ENCODE results near the gene CELF2. TPM values are rescaled to one million over a fixed set of nuclear protein-coding genes. Genes with fewer than 3 reads are reported as not detected.
"Not testable (repeated sequence)": the region's sequence is repeated elsewhere in the genome, so short reads cannot be mapped to it uniquely, and the experiment has no call there.

CELF2 gene
- polyA plus RNA-seq, 1 experiment: 24.7 TPM

GRCh38 chr10:11358011-11358410, 340.3 kb downstream of the CELF2 start:
- no peak overlapping the region for H3K4me3 ChIP-seq (ENCODE audit: low read depth, low read length)
- CTCF ChIA-PET: no interaction called here
- H3K27ac ChIP-seq (ENCODE audit: low read depth, low read length): no peak overlapping the region
- peaks cover 3% of the 10 kb centered on the region for H3K9me3 ChIP-seq (ENCODE audit: control insufficient read depth, insufficient read depth, low read length)
- POLR2A ChIA-PET: no interaction called here
- TF ChIP-seq CTCF (IDR thresholded peaks at IDR 0.05; ENCODE audit: low read depth, low read length): no peak
- peaks cover 2% of the 10 kb centered on the region for H3K27me3 ChIP-seq (ENCODE audit: control insufficient read depth, insufficient read depth, low read length)
- DNase-seq (ENCODE audit: low read depth, low spot score): no peak

- Histone ChIP-seq H3K4me3 (ENCODE audit: low read depth, low read length) (no peak overlapping the region), H3K27me3 (ENCODE audit: control insufficient read depth, insufficient read depth, low read length) (peaks cover 2% of the 10 kb centered on the region), H3K27ac (ENCODE audit: low read depth, low read length) (peak overlapping the region; percentile 11), H3K9me3 (ENCODE audit: control insufficient read depth, insufficient read depth, low read length) (peaks cover 9% of the 10 kb centered on the region)
- no peak for TF ChIP-seq CTCF (IDR thresholded peaks at IDR 0.05; ENCODE audit: low read depth, low read length)
- ChIA-PET POLR2A (no interaction called here), CTCF (no interaction called here)
- no peak for DNase-seq (ENCODE audit: low read depth, low spot score)
Measured at GRCh38 chr10:11358923-11359575, 341.4 kb downstream of the CELF2 start.

- POLR2A ChIA-PET: no interaction called here
- TF ChIP-seq CTCF (IDR thresholded peaks at IDR 0.05; ENCODE audit: low read depth, low read length): no peak
- peaks cover 2% of the 10 kb centered on the region for H3K27me3 ChIP-seq (ENCODE audit: control insufficient read depth, insufficient read depth, low read length)
Measured at GRCh38 chr10:11359869-11360268, 342.2 kb downstream of the CELF2 start.

GRCh38 chr10:11363497-11363896, 345.8 kb downstream of the CELF2 start:
- H3K4me3 ChIP-seq (ENCODE audit: low read depth, low read length): no peak overlapping the region
- DNase-seq (ENCODE audit: low read depth, low spot score): no peak
- peaks cover 18% of the 10 kb centered on the region for H3K9me3 ChIP-seq (ENCODE audit: control insufficient read depth, insufficient read depth, low read length)
- TF ChIP-seq CTCF (IDR thresholded peaks at IDR 0.05; ENCODE audit: low read depth, low read length): no peak
- POLR2A ChIA-PET: no interaction called here
- no peaks in the 10 kb centered on the region for H3K27me3 ChIP-seq (ENCODE audit: control insufficient read depth, insufficient read depth, low read length)
- CTCF ChIA-PET: no interaction called here
- no peak overlapping the region for H3K27ac ChIP-seq (ENCODE audit: low read depth, low read length)

More at GRCh38 chr10:11359869-11360268, 342.2 kb downstream of the CELF2 start:
- CTCF ChIA-PET: no interaction called here
- H3K4me3 ChIP-seq (ENCODE audit: low read depth, low read length): no peak overlapping the region
- H3K9me3 ChIP-seq (ENCODE audit: control insufficient read depth, insufficient read depth, low read length): peaks cover 9% of the 10 kb centered on the region
- DNase-seq (ENCODE audit: low read depth, low spot score): no peak
- H3K27ac ChIP-seq (ENCODE audit: low read depth, low read length): no peak overlapping the region

- Histone ChIP-seq H3K9me3 (ENCODE audit: control insufficient read depth, insufficient read depth, low read length) (peaks cover 18% of the 10 kb centered on the region), H3K27me3 (ENCODE audit: control insufficient read depth, insufficient read depth, low read length) (no peaks in the 10 kb centered on the region), H3K4me3 (ENCODE audit: low read depth, low read length) (no peak overlapping the region), H3K27ac (ENCODE audit: low read depth, low read length) (no peak overlapping the region)
- ChIA-PET CTCF (no interaction called here), POLR2A (no interaction called here)
- no peak for TF ChIP-seq CTCF (IDR thresholded peaks at IDR 0.05; ENCODE audit: low read depth, low read length)
- DNase-seq (ENCODE audit: low read depth, low spot score): no peak
Measured at GRCh38 chr10:11364241-11364640, 346.6 kb downstream of the CELF2 start.

GRCh38 chr10:11366889-11367288, 349.2 kb downstream of the CELF2 start:
- DNase-seq (ENCODE audit: low read depth, low spot score); POLR2A ChIA-PET; H3K27me3 ChIP-seq (ENCODE audit: control insufficient read depth, insufficient read depth, low read length); CTCF ChIA-PET; H3K27ac ChIP-seq (ENCODE audit: low read depth, low read length); H3K4me3 ChIP-seq (ENCODE audit: low read depth, low read length): not testable (repeated sequence)
- H3K9me3 ChIP-seq (ENCODE audit: control insufficient read depth, insufficient read depth, low read length): peaks cover 24% of the 10 kb centered on the region

Data from AG04450 (cell line).